PFSK-1 (cell line): Measurements from ENCODE around the gene RANBP1.

Source experiments
- FOXP2 ChIP-seq: optimal IDR thresholded peaks from 2 replicates; pipeline ENCODE3; 2011; ENCODE audit warnings: borderline replicate concordance, control low read depth, inconsistent platforms; ENCODE audit not compliant: insufficient read depth; ENCODE audit errors: extremely low read length, extremely low read depth
- POLR2AphosphoS5 ChIP-seq: IDR thresholded peaks from 2 replicates; pipeline ENCODE4 v1.6.1; 2012; ENCODE audit warnings: low read depth, mild to moderate bottlenecking, control low read depth, low read length, moderate library complexity
- SIN3A ChIP-seq: IDR thresholded peaks from 2 replicates; pipeline ENCODE4 v1.6.1; 2012; ENCODE audit warnings: mild to moderate bottlenecking, low read length, moderate library complexity, borderline replicate concordance; ENCODE audit not compliant: insufficient read depth
- TAF1 ChIP-seq: IDR thresholded peaks from 2 replicates; pipeline ENCODE4 v1.6.1; 2012; ENCODE audit warnings: low read length, control low read depth, borderline replicate concordance; ENCODE audit not compliant: insufficient read depth
- TF ChIP-seq, protein P1 (sequence below), 2 experiments: IDR thresholded peaks; 2 replicates each; pipeline versions ENCODE4 v1.6.1 to v1.8.0; 2011 to 2012; ENCODE audit warnings: low read depth in 2 of 2, low read length in 2 of 2, control low read depth in 1 of 2, inconsistent platforms in 1 of 2, mild to moderate bottlenecking in 1 of 2, moderate library complexity in 1 of 2; ENCODE audit not compliant: insufficient read depth in 1 of 2

RANBP1 gene

DNA sequence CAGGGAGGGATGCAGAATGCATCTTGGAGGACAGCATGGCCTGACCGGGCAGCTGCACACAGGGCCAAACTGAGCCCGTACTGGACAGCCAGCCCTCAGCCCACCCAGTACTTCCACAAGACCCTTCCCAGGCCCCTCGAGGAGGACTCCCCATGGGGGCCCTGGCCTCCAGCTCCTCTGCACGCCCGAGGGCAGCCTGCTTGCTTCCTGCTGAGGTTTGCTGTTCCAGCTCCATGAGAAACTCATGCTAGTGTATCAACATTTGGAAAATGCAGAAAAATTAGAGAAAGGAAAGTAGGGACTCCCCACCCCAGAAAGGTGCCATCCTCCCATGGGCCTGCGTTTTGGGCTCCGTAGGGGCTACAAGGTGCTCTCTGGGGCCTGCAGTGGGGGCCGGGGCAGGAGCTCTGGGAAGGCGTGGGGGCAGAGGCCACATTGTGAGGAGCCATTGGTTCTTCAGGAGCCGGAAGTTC lies 56.3 kb downstream of the RANBP1 start:
- no peak for TF ChIP-seq POLR2AphosphoS5
- TF ChIP-seq TAF1, result no peak
- TF ChIP-seq FOXP2, result no peak
- TF ChIP-seq, protein P1, sequence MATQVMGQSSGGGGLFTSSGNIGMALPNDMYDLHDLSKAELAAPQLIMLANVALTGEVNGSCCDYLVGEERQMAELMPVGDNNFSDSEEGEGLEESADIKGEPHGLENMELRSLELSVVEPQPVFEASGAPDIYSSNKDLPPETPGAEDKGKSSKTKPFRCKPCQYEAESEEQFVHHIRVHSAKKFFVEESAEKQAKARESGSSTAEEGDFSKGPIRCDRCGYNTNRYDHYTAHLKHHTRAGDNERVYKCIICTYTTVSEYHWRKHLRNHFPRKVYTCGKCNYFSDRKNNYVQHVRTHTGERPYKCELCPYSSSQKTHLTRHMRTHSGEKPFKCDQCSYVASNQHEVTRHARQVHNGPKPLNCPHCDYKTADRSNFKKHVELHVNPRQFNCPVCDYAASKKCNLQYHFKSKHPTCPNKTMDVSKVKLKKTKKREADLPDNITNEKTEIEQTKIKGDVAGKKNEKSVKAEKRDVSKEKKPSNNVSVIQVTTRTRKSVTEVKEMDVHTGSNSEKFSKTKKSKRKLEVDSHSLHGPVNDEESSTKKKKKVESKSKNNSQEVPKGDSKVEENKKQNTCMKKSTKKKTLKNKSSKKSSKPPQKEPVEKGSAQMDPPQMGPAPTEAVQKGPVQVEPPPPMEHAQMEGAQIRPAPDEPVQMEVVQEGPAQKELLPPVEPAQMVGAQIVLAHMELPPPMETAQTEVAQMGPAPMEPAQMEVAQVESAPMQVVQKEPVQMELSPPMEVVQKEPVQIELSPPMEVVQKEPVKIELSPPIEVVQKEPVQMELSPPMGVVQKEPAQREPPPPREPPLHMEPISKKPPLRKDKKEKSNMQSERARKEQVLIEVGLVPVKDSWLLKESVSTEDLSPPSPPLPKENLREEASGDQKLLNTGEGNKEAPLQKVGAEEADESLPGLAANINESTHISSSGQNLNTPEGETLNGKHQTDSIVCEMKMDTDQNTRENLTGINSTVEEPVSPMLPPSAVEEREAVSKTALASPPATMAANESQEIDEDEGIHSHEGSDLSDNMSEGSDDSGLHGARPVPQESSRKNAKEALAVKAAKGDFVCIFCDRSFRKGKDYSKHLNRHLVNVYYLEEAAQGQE (IDR thresholded peaks at IDR 0.05; ENCODE audit: insufficient read depth in 1 of 2, low read depth in 2 of 2, low read length in 2 of 2), result no peak
- TF ChIP-seq SIN3A, result no peak

DNA sequence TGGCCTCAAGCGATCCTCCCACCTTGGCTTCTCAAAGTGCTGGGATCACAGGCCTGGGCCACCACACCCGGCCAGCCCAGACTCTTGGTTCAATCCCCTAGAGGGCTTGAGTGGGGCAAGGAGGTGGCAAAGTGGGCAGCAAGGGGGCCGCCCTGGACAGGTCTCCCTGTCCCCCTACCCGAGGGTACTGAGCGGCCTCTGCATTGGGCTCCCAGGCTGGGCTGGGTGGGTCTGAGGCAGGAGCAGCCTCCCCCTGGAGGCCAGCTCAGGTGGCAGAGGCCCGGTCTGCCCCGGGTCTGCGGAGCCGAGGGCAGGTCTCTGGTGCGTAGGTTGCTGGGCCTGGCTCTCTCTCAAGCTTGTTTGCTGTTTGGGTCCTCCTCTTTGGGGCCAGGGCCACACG lies 57.3 kb downstream of the RANBP1 start:
- TF ChIP-seq TAF1, result no peak
- no peak for TF ChIP-seq FOXP2
- TF ChIP-seq POLR2AphosphoS5, result no peak
- TF ChIP-seq, protein P1 (IDR thresholded peaks at IDR 0.05; ENCODE audit: insufficient read depth in 1 of 2, low read depth in 2 of 2, low read length in 2 of 2), result no peak
- TF ChIP-seq SIN3A, result no peak

DNA sequence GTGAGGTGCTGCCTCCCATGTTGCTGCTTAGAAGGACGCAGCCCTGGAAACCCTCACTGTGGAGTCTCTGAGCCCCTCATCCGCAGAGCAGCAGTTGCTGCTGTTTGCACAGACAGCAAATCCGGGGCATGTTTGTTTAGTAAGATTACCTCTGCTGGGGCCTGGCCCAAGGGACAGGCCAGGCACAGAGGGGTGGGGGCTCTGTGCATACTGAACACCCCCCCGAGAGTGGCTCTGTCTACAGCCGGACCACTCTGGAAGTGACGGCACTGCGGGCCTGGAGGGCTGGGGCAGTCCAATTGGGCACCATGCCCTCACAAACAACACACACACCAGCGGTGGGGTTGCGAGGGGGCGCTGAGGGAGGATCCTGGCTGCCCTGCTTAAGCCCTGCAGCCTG lies 57.9 kb downstream of the RANBP1 start:
- TF ChIP-seq SIN3A (no peak), TAF1 (no peak)

DNA sequence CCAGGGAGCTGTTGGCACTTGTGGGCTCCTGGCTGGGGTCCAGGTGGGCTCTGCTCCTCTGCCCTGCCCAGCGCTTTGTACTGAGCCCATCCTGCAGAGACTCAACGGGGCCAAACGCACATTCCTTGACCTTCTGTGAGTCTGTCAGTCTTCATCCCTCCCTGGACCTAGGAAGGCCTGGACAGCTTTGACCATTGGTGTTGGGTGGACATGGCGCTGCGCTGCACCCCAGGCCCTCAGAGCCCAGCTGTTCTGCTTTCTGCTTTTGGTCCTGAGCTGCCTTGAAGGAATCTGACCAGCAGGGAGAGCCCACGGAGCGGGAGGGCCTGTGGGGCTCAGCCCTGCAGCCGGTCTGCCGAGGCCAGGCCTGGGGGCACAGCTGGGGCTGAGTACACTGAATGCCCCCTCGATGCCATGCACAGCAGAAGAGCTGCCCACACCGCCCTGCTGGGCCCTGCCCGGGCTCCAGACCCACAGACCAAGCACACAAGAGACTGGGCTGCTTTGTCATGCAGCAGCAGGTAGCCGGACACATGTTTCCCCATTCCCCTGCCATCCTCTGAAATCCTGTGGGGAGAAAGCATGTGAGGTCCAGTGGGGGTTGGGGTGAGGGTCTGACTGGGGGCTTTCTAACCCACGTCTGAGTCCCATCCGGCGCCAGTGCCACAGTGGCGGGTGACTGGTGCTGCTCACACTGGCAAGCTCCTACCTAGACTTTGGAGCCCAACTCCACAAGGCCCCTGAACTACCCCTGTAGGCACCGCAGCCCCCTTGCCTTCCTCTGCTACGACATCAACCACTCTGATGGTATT lies 59.1 kb downstream of the RANBP1 start:
- TF ChIP-seq TAF1 (no peak), SIN3A (no peak), POLR2AphosphoS5 (no peak), FOXP2 (no peak)
- TF ChIP-seq, protein P1 (IDR thresholded peaks at IDR 0.05; ENCODE audit: insufficient read depth in 1 of 2, low read depth in 2 of 2, low read length in 2 of 2), result no peak

DNA sequence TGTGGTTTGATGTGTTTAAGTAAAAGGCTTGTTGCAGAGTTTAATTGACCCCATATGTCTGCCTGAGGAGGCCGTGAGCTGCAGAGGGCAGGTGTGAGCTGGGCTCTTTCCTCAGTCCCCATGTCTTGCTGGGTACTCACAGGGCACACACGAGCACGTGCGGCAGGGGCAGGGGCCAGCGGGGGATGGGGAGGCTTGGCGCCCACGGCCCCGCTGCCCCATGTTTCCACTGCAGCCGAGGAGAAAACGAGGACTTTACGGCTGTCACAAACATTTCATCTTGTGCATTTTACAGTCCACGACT lies 59.6 kb downstream of the RANBP1 start:
- no peak for TF ChIP-seq SIN3A
- no peak for TF ChIP-seq TAF1
- TF ChIP-seq, protein P1 (IDR thresholded peaks at IDR 0.05; ENCODE audit: insufficient read depth in 1 of 2, low read depth in 2 of 2, low read length in 2 of 2), result no peak
- TF ChIP-seq POLR2AphosphoS5, result no peak
- no peak for TF ChIP-seq FOXP2
